Mesothelial cell of epicardium (in vitro differentiated cells): ENCODE results near the gene TLE3. TPM values are rescaled to one million over a fixed set of nuclear protein-coding genes. Genes with fewer than 3 reads are reported as not detected.

Experiments used
- DNase-seq, 2 experiments: peaks; one replicate each; pipeline ENCODE4 v3.0.0; 2021; ENCODE audit warnings: low spot score in 2 of 2; ENCODE audit not compliant: unreplicated experiment in 2 of 2
- H3K27ac Mint-ChIP-seq: 2 replicates; pipeline ENCODE4 v1.8.0; 2021; ENCODE audit warnings: mixed read lengths
- H3K27me3 Mint-ChIP-seq: 2 replicates; pipeline ENCODE4 v1.8.0; 2021; ENCODE audit warnings: low read depth, mixed read lengths
- H3K36me3 Mint-ChIP-seq: 2 replicates; pipeline ENCODE4 v1.8.0; 2021; ENCODE audit warnings: mixed read lengths
- H3K4me1 Mint-ChIP-seq: 2 replicates; pipeline ENCODE4 v1.8.0; 2021; ENCODE audit warnings: mixed read lengths
- H3K4me3 Mint-ChIP-seq: 2 replicates; pipeline ENCODE4 v1.8.0; 2021; ENCODE audit warnings: mild to moderate bottlenecking, moderate library complexity, mixed read lengths
- H3K9me3 Mint-ChIP-seq: 2 replicates; pipeline ENCODE4 v1.8.0; 2021; ENCODE audit warnings: mixed read lengths
- total RNA-seq: library from RNA; stranded (reverse); gene quantifications from 3 replicates; pipeline ENCODE4 v1.2.1, GENCODE V29; 2021
- TF ChIP-seq, protein P1 (sequence below): fragments of 200-600 bp; sonication (generic); IDR thresholded peaks from one replicate; pipeline ENCODE4 v1.5.0; 2021; ENCODE audit warnings: antibody characterized with exemption; ENCODE audit not compliant: unreplicated experiment

Gene TLE3
- total RNA-seq, 1 donor from 2014 or later, result 165 TPM

DNA sequence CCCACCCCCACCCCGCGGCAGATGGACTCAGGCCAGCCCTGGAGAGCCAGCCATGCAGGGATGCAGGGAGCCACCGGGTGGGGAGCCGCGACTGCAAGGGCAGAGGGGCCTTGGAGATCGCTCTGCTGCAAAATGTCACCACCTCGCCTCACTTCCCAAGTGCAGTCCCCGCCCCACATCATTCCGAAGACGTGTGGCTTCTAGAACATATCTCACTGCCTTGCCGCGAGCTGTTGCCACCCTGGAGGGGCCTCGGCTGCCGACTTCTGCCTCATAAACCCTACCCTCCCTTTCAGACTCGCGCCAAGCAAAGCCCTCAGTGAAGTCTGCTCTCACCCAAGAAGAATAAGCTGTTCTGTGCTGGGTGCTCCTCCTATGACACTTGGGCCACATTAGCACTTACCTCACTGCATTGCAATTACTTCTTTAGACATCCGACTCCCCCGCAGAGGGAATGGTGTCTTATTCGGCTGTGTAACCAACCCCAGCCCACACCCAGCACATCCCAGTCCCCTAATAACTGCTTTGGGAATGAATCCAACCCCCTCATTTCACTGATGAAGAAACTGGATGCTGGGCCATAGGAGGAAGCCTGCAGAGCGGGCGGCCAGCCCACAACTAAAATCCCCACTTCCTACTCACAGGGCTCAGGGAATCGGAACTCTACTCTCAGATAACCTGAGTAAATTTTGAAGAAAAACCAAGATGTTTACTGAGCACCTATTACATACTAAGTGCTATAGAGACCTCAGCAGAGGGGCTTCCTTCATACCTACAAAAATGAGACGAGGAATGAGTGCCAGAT is 8.6 kb downstream of the TLE3 start:
- Mint-ChIP-seq H3K9me3 (no peaks in the 10 kb centered on the region), H3K27me3 (no peaks in the 10 kb centered on the region), H3K4me1 (peaks cover 73% of the 10 kb centered on the region), H3K4me3 (peak overlapping the region; percentile 47), H3K36me3 (peaks cover 40% of the 10 kb centered on the region), H3K27ac (peak overlapping the region; percentile 27)
- DNase-seq, result no peak
- TF ChIP-seq, protein P1, sequence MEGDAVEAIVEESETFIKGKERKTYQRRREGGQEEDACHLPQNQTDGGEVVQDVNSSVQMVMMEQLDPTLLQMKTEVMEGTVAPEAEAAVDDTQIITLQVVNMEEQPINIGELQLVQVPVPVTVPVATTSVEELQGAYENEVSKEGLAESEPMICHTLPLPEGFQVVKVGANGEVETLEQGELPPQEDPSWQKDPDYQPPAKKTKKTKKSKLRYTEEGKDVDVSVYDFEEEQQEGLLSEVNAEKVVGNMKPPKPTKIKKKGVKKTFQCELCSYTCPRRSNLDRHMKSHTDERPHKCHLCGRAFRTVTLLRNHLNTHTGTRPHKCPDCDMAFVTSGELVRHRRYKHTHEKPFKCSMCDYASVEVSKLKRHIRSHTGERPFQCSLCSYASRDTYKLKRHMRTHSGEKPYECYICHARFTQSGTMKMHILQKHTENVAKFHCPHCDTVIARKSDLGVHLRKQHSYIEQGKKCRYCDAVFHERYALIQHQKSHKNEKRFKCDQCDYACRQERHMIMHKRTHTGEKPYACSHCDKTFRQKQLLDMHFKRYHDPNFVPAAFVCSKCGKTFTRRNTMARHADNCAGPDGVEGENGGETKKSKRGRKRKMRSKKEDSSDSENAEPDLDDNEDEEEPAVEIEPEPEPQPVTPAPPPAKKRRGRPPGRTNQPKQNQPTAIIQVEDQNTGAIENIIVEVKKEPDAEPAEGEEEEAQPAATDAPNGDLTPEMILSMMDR, result no peak

DNA sequence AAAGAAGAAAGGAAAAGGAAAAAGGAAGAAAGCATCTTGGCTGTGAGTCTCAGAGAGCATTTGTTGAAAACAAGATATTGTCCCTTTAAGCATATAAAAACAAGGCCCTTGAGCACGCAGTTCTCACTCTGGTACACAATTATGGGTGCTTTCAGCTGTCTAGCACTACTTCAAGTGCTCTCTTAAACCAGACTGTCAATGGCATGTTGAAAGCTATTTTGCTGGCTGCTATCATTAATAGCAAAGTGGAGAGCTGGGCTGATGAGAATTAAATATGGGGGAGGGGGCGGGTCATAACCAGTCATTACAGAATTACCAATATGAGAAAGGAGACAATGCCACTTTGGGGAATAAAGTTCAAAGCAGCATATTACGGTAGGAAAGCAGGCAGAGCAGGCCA is 9.3 kb downstream of the TLE3 start:
- TF ChIP-seq, protein P1, result no peak

DNA sequence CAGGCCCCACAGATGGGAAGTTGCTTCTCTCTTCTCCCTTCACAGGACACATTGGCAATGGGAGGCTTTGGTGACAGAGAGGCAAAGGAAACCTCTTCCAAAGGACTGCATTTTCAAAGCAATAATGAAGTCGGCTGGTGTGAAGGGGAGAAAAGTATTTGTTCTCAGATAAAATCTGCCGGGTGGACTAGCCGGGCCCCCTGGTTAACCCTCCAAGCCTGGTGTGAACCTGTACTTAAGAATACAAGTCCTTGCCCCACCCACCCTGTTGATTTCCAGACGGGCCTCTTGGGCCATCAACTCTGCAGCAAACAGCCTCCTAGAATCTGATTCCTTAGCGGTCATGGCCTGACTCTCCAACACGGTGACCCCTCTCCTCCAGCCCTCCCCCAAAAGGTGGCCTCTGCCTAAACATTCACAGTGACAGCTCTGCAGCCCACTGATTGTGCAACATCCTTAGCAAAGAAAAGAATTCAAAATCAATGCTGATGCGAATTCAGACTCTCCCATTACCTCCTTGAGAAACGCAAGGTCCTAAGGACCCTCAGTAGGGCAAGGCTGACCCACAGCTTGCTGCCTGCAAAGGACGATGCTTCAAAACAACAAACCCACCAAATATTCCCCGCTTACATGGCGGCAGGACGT is 9.9 kb downstream of the TLE3 start:
- H3K27me3 Mint-ChIP-seq, result no peaks in the 10 kb centered on the region
- DNase-seq, result no peak
- no peaks in the 10 kb centered on the region for H3K9me3 Mint-ChIP-seq
- TF ChIP-seq, protein P1, result no peak
- peaks cover 72% of the 10 kb centered on the region for H3K4me1 Mint-ChIP-seq
- no peak overlapping the region for H3K4me3 Mint-ChIP-seq
- peaks cover 46% of the 10 kb centered on the region for H3K36me3 Mint-ChIP-seq
- H3K27ac Mint-ChIP-seq, result no peak overlapping the region

More for the DNA sequence above, 9.3 kb downstream of the TLE3 start:
- Mint-ChIP-seq H3K4me1 (peaks cover 73% of the 10 kb centered on the region), H3K27me3 (no peaks in the 10 kb centered on the region), H3K4me3 (no peak overlapping the region), H3K36me3 (peaks cover 44% of the 10 kb centered on the region), H3K27ac (no peak overlapping the region), H3K9me3 (no peaks in the 10 kb centered on the region)
- DNase-seq, result no peak

DNA sequence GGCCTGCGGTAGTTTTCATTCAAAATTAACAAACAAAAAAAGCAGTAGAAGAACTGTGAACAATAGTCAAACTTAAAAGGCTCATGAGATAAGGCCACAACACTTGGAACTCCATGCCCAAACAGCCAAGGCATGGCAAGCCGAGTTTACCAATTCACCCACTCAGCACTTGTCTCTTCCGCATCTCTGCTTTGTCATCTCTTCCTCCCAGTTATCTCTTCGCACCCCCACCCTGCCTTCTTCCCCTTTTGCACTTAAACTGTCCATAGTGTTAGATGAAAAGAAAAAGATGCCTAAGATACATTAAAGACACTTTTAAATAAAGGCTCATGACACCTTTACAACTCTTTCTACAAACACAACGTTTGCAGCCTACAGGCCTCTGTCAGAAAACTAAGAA is 11.1 kb downstream of the TLE3 start:
- Mint-ChIP-seq H3K27ac (no peak overlapping the region), H3K4me1 (peaks cover 63% of the 10 kb centered on the region), H3K9me3 (no peaks in the 10 kb centered on the region), H3K27me3 (no peaks in the 10 kb centered on the region), H3K4me3 (no peak overlapping the region), H3K36me3 (peaks cover 53% of the 10 kb centered on the region)
- DNase-seq, result no peak
- TF ChIP-seq, protein P1, result no peak

DNA sequence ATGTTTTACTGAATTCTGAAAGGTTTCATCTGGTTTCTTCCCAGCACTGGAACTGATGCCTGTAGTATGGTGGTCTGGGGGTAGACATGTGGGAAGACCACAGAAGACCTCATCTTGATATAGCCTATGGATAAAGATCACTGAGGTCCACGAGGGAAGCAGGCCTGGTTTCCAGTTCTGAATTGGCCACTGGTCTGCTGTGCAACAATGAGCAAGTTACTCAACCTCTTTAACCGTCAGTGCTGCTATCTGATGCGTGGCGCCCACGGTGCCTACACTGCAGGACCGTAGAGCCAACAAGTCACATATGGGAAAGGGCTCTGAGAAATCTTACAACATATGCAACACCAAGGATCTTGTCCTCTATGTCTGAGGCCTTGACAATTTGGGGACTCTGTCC is 13.3 kb downstream of the TLE3 start:
- Mint-ChIP-seq H3K9me3 (no peaks in the 10 kb centered on the region), H3K27me3 (no peaks in the 10 kb centered on the region), H3K4me3 (no peak overlapping the region), H3K4me1 (peaks cover 42% of the 10 kb centered on the region), H3K27ac (no peak overlapping the region), H3K36me3 (peaks cover 53% of the 10 kb centered on the region)
- no peak for DNase-seq
- TF ChIP-seq, protein P1, result no peak
